ENCODE measurements around the gene OPRL1. TPM values are rescaled to one million over a fixed set of nuclear protein-coding genes. Genes with fewer than 3 reads are reported as not detected.

Gene OPRL1
- total RNA-seq, 1 donor from 2014 or later = 0.52 TPM

- Histone ChIP-seq H3K27ac (ENCODE audit: low read depth, low read length) (no peak overlapping the region), H3K36me3 (ENCODE audit: control insufficient read depth in 3 of 3, insufficient read depth in 3 of 3, low read length in 3 of 3) (no peaks in the 10 kb centered on the region), H3K9me3 (ENCODE audit: control insufficient read depth in 3 of 3, low read length in 3 of 3) (no peaks in the 10 kb centered on the region), H3K9ac (ENCODE audit: low read depth in 1 of 3, low read length in 3 of 3) (no peak overlapping the region), H3K4me3 (ENCODE audit: low read length in 3 of 3) (no peak overlapping the region), H3K27me3 (ENCODE audit: control insufficient read depth in 3 of 3, insufficient read depth in 3 of 3, low read length in 3 of 3) (peaks cover 59 to 77% (median 60%) of the 10 kb centered on the region in 3 donors), H3K4me1 (ENCODE audit: control insufficient read depth in 3 of 3, insufficient read depth in 3 of 3, low read length in 3 of 3) (peaks cover 0 to 4% (median 0%) of the 10 kb centered on the region in 3 donors)
These were observed 21.2 kb downstream of the OPRL1 start for GRCh38 chr20:64100946-64101688.

GRCh38 chr20:64101731-64102621 is 22.1 kb downstream of the OPRL1 start:
- no peaks in the 10 kb centered on the region for H3K36me3 ChIP-seq (ENCODE audit: control insufficient read depth in 3 of 3, insufficient read depth in 3 of 3, low read length in 3 of 3)
- no peak overlapping the region for H3K27ac ChIP-seq (ENCODE audit: low read depth, low read length)
- peaks cover 62 to 81% (median 67%) of the 10 kb centered on the region in 3 donors for H3K27me3 ChIP-seq (ENCODE audit: control insufficient read depth in 3 of 3, insufficient read depth in 3 of 3, low read length in 3 of 3)
- H3K4me1 ChIP-seq (ENCODE audit: control insufficient read depth in 3 of 3, insufficient read depth in 3 of 3, low read length in 3 of 3) = peaks cover 0 to 4% (median 0%) of the 10 kb centered on the region in 3 donors
- H3K9ac ChIP-seq (ENCODE audit: low read depth in 1 of 3, low read length in 3 of 3) = no peak overlapping the region
- H3K4me3 ChIP-seq (ENCODE audit: low read length in 3 of 3) = no peak overlapping the region
- no peaks in the 10 kb centered on the region for H3K9me3 ChIP-seq (ENCODE audit: control insufficient read depth in 3 of 3, low read length in 3 of 3)

GRCh38 chr20:64102647-64103354 is 22.9 kb downstream of the OPRL1 start:
- Histone ChIP-seq H3K27me3 (ENCODE audit: control insufficient read depth in 3 of 3, insufficient read depth in 3 of 3, low read length in 3 of 3) (peaks cover 66 to 76% (median 73%) of the 10 kb centered on the region in 3 donors), H3K4me3 (ENCODE audit: low read length in 3 of 3) (no peak overlapping the region), H3K9ac (ENCODE audit: low read depth in 1 of 3, low read length in 3 of 3) (no peak overlapping the region), H3K36me3 (ENCODE audit: control insufficient read depth in 3 of 3, insufficient read depth in 3 of 3, low read length in 3 of 3) (no peaks in the 10 kb centered on the region), H3K4me1 (ENCODE audit: control insufficient read depth in 3 of 3, insufficient read depth in 3 of 3, low read length in 3 of 3) (peaks cover 0 to 4% (median 0%) of the 10 kb centered on the region in 3 donors), H3K9me3 (ENCODE audit: control insufficient read depth in 3 of 3, low read length in 3 of 3) (no peaks in the 10 kb centered on the region), H3K27ac (ENCODE audit: low read depth, low read length) (no peak overlapping the region)

GRCh38 chr20:64103871-64104666 is 24.2 kb downstream of the OPRL1 start:
- H3K9me3 ChIP-seq (ENCODE audit: control insufficient read depth in 3 of 3, low read length in 3 of 3) = no peaks in the 10 kb centered on the region
- no peak overlapping the region for H3K9ac ChIP-seq (ENCODE audit: low read depth in 1 of 3, low read length in 3 of 3)
- H3K4me1 ChIP-seq (ENCODE audit: control insufficient read depth in 3 of 3, insufficient read depth in 3 of 3, low read length in 3 of 3) = peaks cover 0 to 2% (median 0%) of the 10 kb centered on the region in 3 donors
- no peak overlapping the region for H3K4me3 ChIP-seq (ENCODE audit: low read length in 3 of 3)
- no peak overlapping the region for H3K27ac ChIP-seq (ENCODE audit: low read depth, low read length)
- peaks cover 60 to 80% (median 60%) of the 10 kb centered on the region in 3 donors for H3K27me3 ChIP-seq (ENCODE audit: control insufficient read depth in 3 of 3, insufficient read depth in 3 of 3, low read length in 3 of 3)
- H3K36me3 ChIP-seq (ENCODE audit: control insufficient read depth in 3 of 3, insufficient read depth in 3 of 3, low read length in 3 of 3) = no peaks in the 10 kb centered on the region

GRCh38 chr20:64104667-64105451 is 25.0 kb downstream of the OPRL1 start:
- H3K4me3 ChIP-seq (ENCODE audit: low read length in 3 of 3) = no peak overlapping the region
- peaks cover 0 to 2% (median 0%) of the 10 kb centered on the region in 3 donors for H3K4me1 ChIP-seq (ENCODE audit: control insufficient read depth in 3 of 3, insufficient read depth in 3 of 3, low read length in 3 of 3)
- H3K27ac ChIP-seq (ENCODE audit: low read depth, low read length) = no peak overlapping the region
- no peaks in the 10 kb centered on the region for H3K9me3 ChIP-seq (ENCODE audit: control insufficient read depth in 3 of 3, low read length in 3 of 3)
- no peaks in the 10 kb centered on the region for H3K36me3 ChIP-seq (ENCODE audit: control insufficient read depth in 3 of 3, insufficient read depth in 3 of 3, low read length in 3 of 3)
- peaks cover 53 to 84% (median 57%) of the 10 kb centered on the region in 3 donors for H3K27me3 ChIP-seq (ENCODE audit: control insufficient read depth in 3 of 3, insufficient read depth in 3 of 3, low read length in 3 of 3)
- H3K9ac ChIP-seq (ENCODE audit: low read depth in 1 of 3, low read length in 3 of 3) = no peak overlapping the region

GRCh38 chr20:64105846-64106434 is 26.1 kb downstream of the OPRL1 start:
- peaks cover 0 to 2% (median 0%) of the 10 kb centered on the region in 3 donors for H3K4me1 ChIP-seq (ENCODE audit: control insufficient read depth in 3 of 3, insufficient read depth in 3 of 3, low read length in 3 of 3)
- no peaks in the 10 kb centered on the region for H3K9me3 ChIP-seq (ENCODE audit: control insufficient read depth in 3 of 3, low read length in 3 of 3)
- H3K27ac ChIP-seq (ENCODE audit: low read depth, low read length) = no peak overlapping the region
- no peak overlapping the region for H3K9ac ChIP-seq (ENCODE audit: low read depth in 1 of 3, low read length in 3 of 3)
- peaks cover 48 to 79% (median 49%) of the 10 kb centered on the region in 3 donors for H3K27me3 ChIP-seq (ENCODE audit: control insufficient read depth in 3 of 3, insufficient read depth in 3 of 3, low read length in 3 of 3)
- no peaks in the 10 kb centered on the region for H3K36me3 ChIP-seq (ENCODE audit: control insufficient read depth in 3 of 3, insufficient read depth in 3 of 3, low read length in 3 of 3)
- H3K4me3 ChIP-seq (ENCODE audit: low read length in 3 of 3) = no peak overlapping the region

GRCh38 chr20:64106435-64106961 is 26.6 kb downstream of the OPRL1 start:
- no peak overlapping the region for H3K4me3 ChIP-seq (ENCODE audit: low read length in 3 of 3)
- H3K27me3 ChIP-seq (ENCODE audit: control insufficient read depth in 3 of 3, insufficient read depth in 3 of 3, low read length in 3 of 3) = peaks cover 43 to 73% (median 44%) of the 10 kb centered on the region in 3 donors
- no peak overlapping the region for H3K27ac ChIP-seq (ENCODE audit: low read depth, low read length)
- no peaks in the 10 kb centered on the region for H3K9me3 ChIP-seq (ENCODE audit: control insufficient read depth in 3 of 3, low read length in 3 of 3)
- H3K9ac ChIP-seq (ENCODE audit: low read depth in 1 of 3, low read length in 3 of 3) = no peak overlapping the region
- no peaks in the 10 kb centered on the region for H3K36me3 ChIP-seq (ENCODE audit: control insufficient read depth in 3 of 3, insufficient read depth in 3 of 3, low read length in 3 of 3)
- H3K4me1 ChIP-seq (ENCODE audit: control insufficient read depth in 3 of 3, insufficient read depth in 3 of 3, low read length in 3 of 3) = peaks cover 0 to 2% (median 0%) of the 10 kb centered on the region in 3 donors

- H3K27me3 ChIP-seq (ENCODE audit: control insufficient read depth in 3 of 3, insufficient read depth in 3 of 3, low read length in 3 of 3) = peaks cover 37 to 67% (median 38%) of the 10 kb centered on the region in 3 donors
- no peaks in the 10 kb centered on the region for H3K36me3 ChIP-seq (ENCODE audit: control insufficient read depth in 3 of 3, insufficient read depth in 3 of 3, low read length in 3 of 3)
- no peak within 1 kb of the TSS for H3K4me3 ChIP-seq (ENCODE audit: low read length in 3 of 3)
- H3K4me1 ChIP-seq (ENCODE audit: control insufficient read depth in 3 of 3, insufficient read depth in 3 of 3, low read length in 3 of 3) = peaks cover 0 to 2% (median 0%) of the 10 kb centered on the region in 3 donors
- no peak within 1 kb of the TSS for H3K27ac ChIP-seq (ENCODE audit: low read depth, low read length)
- no peaks in the 10 kb centered on the region for H3K9me3 ChIP-seq (ENCODE audit: control insufficient read depth in 3 of 3, low read length in 3 of 3)
- no peak within 1 kb of the TSS for H3K9ac ChIP-seq (ENCODE audit: low read depth in 1 of 3, low read length in 3 of 3)
These were observed 27.3 kb downstream of the OPRL1 start, which contains the start of gene NPBWR2 for GRCh38 chr20:64106981-64107735. Gene NPBWR2, minus strand, starts transcription at chr20:64107565. Its CDS starts 734 bp downstream, at chr20:64106831.

Measured in skeletal muscle tissue (tissue), 4 donors.